NCI-H774 (cell line): ENCODE results near the gene BAHD1.

Source experiments
- DNase-seq: peaks from one replicate; lab custom pipeline; 2025; lab: John Stamatoyannopoulos, UW

BAHD1 gene

DNA sequence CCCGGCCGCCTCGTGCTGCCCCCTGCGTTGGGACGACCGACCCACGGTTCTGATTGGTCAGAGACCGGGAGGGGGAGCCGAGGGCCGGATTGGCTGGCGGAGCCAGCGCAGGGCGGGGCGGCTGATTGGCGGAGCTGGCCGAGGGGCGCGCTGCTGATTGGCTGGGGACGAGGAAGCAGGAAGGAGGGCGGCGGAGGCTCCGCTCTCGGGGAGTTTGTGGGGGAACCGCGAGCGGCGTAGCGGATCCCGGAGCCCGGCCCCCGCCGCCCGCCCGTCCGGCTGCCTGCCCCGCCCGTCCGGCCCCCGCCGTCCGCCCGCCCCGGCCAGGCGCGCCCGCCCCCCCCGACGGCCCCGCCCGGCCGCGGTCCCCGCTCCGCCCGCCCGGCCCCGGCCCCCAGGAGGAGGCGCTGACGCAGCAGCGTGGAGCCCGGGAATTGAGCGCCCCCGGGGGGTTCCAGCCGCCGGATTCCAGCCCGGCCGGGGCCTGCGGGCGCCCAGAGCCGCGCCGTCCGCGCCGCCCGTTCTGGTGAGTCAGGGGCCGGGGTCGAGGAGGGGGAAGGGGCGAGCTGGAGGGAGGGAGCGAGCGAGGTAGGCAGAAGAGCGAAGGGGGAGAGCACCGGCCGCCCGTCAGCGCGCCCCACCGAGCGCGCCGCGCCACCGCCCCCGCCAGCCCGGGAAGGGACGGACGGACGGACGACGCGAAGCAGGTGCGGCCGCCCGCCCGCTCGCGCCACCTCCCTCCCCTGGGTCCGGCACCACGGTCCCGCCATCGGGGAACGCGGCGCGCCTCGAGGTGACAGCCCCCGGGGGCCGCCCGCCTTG, at the start of gene BAHD1:
BAHD1 (plus strand) TSS at position 211 of the 822 bp plus-strand sequence. CDS start 17,512 bp downstream, outside the sequence.
- peak; percentile 94 for DNase-seq

DNA sequence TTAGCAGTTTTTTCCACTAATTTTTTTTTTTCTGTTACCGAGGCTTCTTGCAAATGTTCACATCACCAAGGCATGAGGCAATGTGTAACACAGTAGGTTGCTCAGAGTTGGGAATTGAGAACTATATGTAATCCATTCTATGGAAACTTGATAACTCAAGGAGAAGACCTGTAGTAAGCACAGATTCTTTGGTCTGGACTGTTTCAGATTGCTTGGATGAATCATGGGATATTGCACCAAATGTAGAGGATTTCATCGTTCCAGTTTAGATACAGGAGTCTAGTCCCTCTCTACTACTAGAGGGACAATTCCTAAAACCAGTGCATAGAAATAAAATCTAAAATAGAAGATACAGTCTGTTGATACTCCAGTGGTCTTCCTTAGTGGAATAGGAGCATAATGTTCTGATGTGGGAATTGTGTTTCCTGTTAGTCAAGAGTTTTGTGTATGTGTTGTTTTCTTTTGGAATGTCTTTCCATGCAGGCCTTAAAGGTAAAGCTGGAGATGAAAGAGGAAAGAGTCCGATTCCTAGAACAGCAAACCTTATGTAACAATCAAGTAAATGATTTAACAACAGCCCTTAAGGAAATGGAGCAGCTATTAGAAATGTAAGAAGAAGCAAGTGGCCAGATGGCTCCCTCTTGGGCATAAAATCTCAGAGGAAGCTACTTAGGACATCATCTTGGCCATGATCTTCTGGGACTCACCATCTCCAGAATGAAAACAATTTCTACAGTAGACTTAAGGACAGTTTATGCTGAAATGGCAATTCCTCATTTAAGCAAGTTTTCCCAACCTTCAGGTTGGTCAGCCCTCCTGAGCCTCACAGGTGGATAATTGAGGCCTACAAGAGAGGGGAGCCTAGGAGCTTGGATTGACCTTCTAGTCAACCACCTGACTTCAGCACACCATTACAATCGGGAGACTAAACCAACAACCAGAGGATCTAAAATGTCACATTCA, 47.5 kb upstream of the BAHD1 start:
- DNase-seq, result no peak

DNA sequence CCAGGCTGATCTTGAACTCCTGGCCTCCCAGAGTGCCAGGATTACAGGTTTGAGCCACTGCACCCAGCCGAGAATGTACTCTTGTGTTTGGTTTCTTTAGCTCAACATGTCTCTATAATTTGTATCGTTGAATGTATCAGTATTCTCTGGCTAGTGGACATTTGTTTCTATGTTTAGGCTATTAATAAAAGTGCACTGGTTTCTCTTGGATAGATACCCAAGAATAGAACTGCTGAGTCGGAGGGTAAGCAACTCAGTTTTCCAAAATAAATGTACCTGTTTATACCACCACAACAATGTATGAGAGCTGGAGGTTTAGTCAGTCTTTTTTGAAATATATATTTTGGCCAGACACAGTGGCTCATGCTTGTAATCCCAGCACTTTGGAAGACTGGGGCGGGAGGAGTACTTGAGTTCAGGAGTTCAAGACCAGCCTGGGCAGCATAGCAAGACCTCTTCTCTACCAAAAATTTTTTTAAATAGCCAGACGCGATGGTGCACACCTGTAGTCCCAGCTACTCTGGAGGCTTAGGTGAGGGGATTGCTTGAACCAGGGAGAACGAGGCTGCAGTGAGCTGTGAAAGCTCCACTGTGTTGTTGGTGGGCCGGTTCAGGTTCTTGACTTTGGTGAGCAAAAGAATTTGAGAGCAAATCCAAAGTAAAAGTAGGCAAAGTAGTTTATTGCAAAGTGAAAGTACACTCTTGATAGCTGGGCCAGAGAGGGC, 42.9 kb upstream of the BAHD1 start:
- no peak for DNase-seq

DNA sequence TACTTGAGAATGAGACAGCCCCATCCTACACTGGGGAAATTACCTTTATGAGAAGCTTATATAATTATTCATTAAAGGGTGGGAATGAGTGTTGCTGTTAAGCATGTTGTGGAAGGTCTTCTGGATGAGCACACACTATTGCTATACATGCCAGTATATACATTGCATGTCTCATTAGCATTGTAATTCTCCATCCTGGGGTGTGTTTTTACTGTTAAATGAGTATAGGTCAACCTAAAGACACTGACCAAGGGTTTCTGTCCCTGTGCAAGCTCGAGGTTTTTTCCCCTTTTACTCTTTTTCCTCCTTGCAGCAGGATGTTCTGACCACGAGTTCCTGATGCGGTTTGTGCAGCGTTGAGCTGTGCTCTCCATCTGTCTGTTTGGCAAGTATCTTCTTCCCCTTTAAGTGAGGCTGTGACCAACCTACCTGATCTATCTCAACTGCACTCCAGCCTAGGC, 42.3 kb upstream of the BAHD1 start:
- no peak for DNase-seq

GRCh38 chr15:40399370-40399769, 41.4 kb upstream of the BAHD1 start:
- no peak for DNase-seq

- peak; percentile 92 for DNase-seq
Observed at GRCh38 chr15:40405501-40406381, 35.0 kb upstream of the BAHD1 start, which contains the start of gene IVD. Gene IVD, plus strand, starts transcription at chr15:40405795. Its CDS starts 33 bp downstream, at chr15:40405828.

DNA sequence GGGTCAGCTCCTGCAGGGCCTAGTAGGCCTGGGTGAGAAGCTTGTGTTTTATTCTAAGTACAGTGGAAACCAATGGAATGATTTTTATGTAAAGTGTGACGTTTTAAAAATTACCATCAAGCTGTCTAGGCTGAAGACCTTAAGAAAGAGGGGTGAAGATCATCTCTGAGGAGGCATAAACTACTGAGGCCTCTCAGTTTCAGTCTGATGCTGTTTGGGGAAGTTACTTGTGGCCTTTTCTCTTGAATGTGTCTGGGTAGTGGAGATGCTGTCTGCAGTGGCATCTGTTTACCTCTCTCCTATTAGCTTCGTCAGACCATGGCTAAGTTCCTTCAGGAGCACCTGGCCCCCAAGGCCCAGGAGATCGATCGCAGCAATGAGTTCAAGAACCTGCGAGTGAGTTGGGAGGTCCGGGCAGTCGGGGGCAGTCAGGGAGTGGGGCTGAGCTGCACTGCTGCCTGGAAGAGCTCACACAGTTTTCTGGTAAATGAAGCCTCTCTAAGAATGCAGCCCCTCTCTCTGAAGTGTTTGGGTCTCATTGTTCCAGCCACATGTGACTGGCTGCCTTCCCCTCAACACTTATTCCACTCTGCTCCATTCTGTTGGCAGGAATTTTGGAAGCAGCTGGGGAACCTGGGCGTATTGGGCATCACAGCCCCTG, 33.3 kb upstream of the BAHD1 start:
- no peak for DNase-seq

DNA sequence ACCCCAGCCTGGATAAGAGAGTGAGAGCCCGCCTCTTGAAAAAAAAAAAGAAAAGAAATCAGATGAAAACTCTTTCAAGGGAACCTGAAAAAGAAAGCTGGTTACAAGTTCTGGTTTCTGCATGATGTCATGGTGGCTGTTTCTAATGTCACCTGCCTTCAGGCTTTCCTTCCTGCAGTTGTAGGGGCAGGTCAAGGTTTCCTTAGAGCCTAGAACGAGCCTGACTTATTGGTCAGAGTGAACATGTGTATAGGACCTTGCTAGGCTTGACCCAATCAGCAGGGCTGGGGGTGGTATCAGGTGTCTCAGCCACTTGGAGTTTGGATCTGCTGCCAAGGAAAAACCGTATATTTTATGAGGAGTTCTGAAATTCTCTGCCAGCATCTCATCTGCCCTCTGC, 31.4 kb upstream of the BAHD1 start:
- DNase-seq, result no peak

DNA sequence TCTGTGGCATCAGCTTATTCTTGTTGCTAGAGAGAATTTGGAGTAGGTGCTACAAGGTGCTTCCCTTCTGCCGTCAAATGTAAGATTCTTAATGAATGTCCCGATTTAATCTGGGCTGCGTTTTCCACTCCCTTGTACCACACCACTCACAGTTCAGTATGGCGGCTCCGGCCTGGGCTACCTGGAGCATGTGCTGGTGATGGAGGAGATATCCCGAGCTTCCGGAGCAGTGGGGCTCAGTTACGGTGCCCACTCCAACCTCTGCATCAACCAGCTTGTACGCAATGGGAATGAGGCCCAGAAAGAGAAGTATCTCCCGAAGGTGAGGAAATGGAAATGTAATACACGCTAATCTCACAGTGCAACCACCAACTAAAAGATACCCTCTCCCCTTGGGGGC, 30.3 kb upstream of the BAHD1 start:
- no peak for DNase-seq

- DNase-seq, result no peak
Observed at GRCh38 chr15:40412095-40412759, 28.5 kb upstream of the BAHD1 start.

DNA sequence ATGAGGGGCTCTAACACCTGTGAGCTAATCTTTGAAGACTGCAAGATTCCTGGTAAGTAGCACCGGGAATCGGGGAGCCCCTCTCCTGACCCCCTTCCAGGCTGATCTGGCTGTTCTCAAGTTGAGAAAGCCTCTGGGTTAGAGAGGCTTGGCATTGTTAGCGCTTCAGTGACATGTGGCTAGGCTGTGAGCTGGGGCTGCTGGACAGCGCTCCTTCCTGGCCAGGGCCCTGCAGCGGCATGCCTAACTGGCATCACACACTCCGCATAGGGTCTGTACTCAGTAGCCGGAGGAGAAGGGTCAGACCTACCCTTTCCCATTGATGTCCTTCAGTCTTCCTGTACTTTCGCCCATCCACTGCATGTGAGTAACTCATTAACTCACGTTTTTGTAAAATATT, 27.7 kb upstream of the BAHD1 start:
- no peak for DNase-seq

DNA sequence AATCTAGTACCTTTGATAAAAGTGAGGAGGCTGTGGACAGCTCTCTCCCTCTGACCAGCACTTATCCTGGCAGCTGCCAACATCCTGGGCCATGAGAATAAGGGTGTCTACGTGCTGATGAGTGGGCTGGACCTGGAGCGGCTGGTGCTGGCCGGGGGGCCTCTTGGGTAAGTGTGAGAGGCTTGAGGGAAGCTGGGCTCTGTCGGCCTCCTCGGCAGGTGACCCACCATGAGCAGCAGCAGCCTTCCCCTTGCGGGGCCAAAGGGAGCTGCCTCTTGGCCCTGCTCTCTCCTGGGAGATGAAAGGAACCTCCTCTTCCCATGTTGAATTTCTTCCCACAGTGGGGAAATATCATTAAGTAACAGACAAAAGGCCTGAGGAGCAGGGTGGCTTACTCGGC, 25.9 kb upstream of the BAHD1 start:
- no peak for DNase-seq

DNA sequence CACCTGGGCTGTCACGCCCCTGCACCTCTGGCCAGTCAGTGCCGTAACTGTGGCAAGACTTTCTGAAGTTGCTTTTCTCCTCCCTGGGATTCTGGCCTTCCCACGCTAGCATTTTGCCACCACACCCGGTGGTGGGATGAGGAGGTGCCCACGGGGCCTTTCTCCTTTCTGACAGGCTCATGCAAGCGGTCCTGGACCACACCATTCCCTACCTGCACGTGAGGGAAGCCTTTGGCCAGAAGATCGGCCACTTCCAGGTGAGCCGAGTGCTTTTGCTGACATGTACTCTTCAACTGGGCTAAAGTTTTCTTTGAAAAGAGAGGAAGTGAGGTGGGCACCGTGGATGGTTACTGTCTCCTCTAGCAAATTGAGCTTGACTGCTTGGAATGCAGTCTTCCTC, 25.5 kb upstream of the BAHD1 start:
- no peak for DNase-seq

DNA sequence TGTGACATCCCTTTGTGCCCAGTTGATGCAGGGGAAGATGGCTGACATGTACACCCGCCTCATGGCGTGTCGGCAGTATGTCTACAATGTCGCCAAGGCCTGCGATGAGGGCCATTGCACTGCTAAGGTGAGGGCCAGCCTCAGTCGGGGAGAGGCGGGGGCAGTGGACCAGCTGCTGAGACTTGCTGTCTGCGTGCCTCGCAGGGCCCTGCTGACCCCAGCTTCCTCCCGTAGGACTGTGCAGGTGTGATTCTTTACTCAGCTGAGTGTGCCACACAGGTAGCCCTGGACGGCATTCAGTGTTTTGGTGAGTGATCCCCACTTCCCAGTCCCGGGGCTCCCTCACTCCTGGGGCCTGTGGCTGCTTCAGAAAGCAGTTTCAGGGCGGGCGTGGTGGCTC, 24.7 kb upstream of the BAHD1 start:
- no peak for DNase-seq

DNA sequence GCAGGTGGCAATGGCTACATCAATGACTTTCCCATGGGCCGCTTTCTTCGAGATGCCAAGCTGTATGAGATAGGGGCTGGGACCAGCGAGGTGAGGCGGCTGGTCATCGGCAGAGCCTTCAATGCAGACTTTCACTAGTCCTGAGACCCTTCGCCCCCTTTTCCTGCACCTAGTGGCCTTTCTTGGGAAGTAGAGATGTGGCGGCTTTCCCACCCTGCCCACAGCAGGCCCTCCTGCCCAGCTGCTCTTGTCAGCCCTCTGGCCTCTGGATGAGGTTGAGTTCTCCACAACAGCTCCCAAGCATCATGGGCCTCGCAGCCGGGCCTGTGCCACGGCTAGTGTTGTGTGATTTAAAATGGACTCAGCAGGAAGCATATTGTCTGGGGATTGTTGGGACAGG, 22.6 kb upstream of the BAHD1 start:
- DNase-seq, result no peak

DNA sequence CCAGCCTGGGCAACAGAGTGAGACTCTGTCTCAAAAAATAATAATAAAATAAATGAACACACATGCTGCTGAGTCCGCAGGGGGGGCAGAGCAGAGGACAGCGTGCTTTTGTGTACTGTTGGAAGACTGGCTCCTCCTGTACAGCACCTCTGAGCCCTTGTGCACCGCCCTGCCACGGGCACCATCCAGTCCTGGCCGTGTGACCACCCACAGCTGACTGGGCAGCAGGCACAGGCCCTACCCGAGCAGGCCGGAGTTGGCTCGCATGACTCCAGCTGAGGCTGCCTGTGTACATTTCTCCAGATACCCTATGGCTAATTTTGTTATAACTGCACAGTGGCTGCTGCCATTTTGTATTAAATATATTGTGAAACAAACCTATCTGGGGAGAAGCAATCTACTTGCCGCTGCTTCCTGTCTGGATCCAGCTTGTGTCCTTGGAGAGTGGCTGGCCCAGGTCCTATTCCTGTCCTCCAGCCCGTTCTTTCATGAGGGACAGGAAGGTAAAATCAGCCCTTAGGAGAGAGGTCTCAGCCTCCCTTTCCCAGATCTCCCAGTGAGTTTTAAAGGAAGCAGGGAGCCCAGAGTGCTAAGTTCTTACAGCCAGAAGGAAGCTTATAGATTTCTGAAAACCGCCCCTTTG, 20.6 kb upstream of the BAHD1 start:
- DNase-seq, result no peak

DNA sequence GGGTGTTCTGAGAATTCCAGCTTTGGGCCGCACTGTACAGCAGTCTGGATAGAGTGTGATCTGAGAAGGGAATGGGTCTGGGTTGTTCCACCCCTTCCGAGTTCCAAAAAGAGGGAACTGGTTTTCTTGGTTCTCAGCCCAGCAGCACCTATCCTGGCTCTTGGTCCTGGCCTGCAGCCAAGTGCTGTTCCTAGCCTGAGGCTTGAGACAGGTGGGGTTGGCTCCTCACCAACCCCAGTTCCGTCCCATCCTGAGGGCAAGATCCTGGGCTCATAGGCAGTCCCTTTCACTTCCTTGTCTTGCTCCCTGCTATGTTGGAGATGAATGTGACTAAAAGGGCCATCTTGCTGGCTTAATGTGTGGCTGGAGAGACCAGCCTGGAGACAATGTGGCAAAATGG, 20.0 kb upstream of the BAHD1 start:
- DNase-seq, result no peak

GRCh38 chr15:40421246-40422157, 19.3 kb upstream of the BAHD1 start:
- peak; percentile 48 for DNase-seq
